SK-N-SH (cell line): ENCODE measurements around the gene PIK3R2.

Source experiments
- CTCF ChIP-seq: fragments of 200-600 bp; sonication (generic); IDR thresholded peaks from 2 replicates; pipeline ENCODE4 v1.6.1; 2017; ENCODE audit warnings: antibody characterized with exemption, mild to moderate bottlenecking, moderate library complexity
- NRF1 ChIP-seq: IDR thresholded peaks from 2 replicates; pipeline ENCODE4 v1.6.1; 2012; ENCODE audit warnings: low read depth, mild to moderate bottlenecking, low read length

- TF ChIP-seq NRF1, result no peak
- no peak for TF ChIP-seq CTCF
These were observed 44.1 kb upstream of the PIK3R2 start for GRCh38 chr19:18108897-18109296.
